HepG2 (cell line): ENCODE results near the gene EIF4G1. TPM values are rescaled to one million over a fixed set of nuclear protein-coding genes. Genes with fewer than 3 reads are reported as not detected.

Source experiments
- ATAC-seq: fragments of 200-7000 bp; cut with Tn5 transposase; 3 replicates; pipeline ENCODE4 v1.9.1; 2020; ENCODE audit warnings: mild to moderate bottlenecking, moderate library complexity
- BruUV-seq: library from RNA; stranded (reverse); fragments of 400-500 nt; replicated peaks from 2 replicates; lab custom pipeline; 2021; lab: Mats Ljungman, UMichigan
- CTCF ChIA-PET: fragments of 300-600 bp; formaldehyde crosslinking; extraction: SDS; loops from one replicate; lab custom pipeline; 2021; ENCODE audit warnings: low total read pairs, inconsistent platforms, low intra/inter-chr PET ratio; lab: Yijun Ruan, JAX
- POLR2A ChIA-PET: fragments of 350-600 bp; sonication (Branson Sonifier 250); formaldehyde crosslinking; loops from one replicate; lab custom pipeline; 2020; ENCODE audit warnings: antibody characterized with exemption, inconsistent platforms; lab: Yijun Ruan, JAX
- DNase-seq: peaks from one replicate; pipeline ENCODE4 v3.0.0-alpha.2; 2015; ENCODE audit warnings: low spot score
- FAIRE-seq: peaks from 3 replicates; lab custom pipeline; 2011; peaks lifted over from hg19 to GRCh38; lab: Jason Lieb, UNC
- H2AFZ ChIP-seq: one replicate; pipeline ENCODE4 v1.6.1; 2011; ENCODE audit warnings: low read length, inconsistent platforms
- H3K27ac ChIP-seq: fragments of 300-600 bp; 3 replicates; pipeline ENCODE4 v1.8.0; 2011; ENCODE audit warnings: mixed run types, mild to moderate bottlenecking, mixed read lengths, low read length, inconsistent platforms; ENCODE audit not compliant: insufficient read depth; ENCODE audit errors: extremely low read length
- H3K27me3 ChIP-seq, 2 experiments: fragments of 200-600 bp in 1 of 2; 2 replicates in 1 of 2; 3 replicates in 1 of 2; pipeline versions ENCODE4 v1.6.0 to v1.8.0; 2011; ENCODE audit warnings: low read length in 2 of 2, mild to moderate bottlenecking in 2 of 2, moderate library complexity in 2 of 2, inconsistent platforms in 1 of 2; ENCODE audit not compliant: insufficient read depth in 2 of 2, control insufficient read depth in 1 of 2
- H3K36me3 ChIP-seq, 2 experiments: fragments of 200-600 bp in 1 of 2; replicated peaks in 1 of 2; 2 replicates in 1 of 2; 3 replicates in 1 of 2; pipeline versions ENCODE4 v1.5.1 to v1.8.0; 2011; ENCODE audit warnings: low read length in 2 of 2, inconsistent platforms in 1 of 2; ENCODE audit not compliant: insufficient read depth in 2 of 2, control insufficient read depth in 1 of 2
- H3K4me1 ChIP-seq: 2 replicates; pipeline ENCODE4 v1.5.1; 2012; ENCODE audit warnings: low read length, inconsistent platforms; ENCODE audit not compliant: insufficient read depth
- H3K4me2 ChIP-seq: 2 replicates; pipeline ENCODE4 v1.6.0; 2011; ENCODE audit warnings: low read depth, low read length, inconsistent platforms
- H3K4me3 ChIP-seq, 3 experiments: fragments of 200-600 bp in 1 of 3; sonication (generic), shearing (Covaris generic) in 1 of 3; replicated peaks in 1 of 3; 2 replicates each; pipeline ENCODE4 v1.5.1; 2011 to 2016; ENCODE audit warnings: low read length in 3 of 3, inconsistent platforms in 2 of 3, low read depth in 2 of 3, mild to moderate bottlenecking in 2 of 3, control low read depth in 1 of 3, mixed read lengths in 1 of 3; ENCODE audit not compliant: insufficient read depth in 1 of 3
- H3K79me2 ChIP-seq: one replicate; pipeline ENCODE4 v1.6.1; 2011; ENCODE audit warnings: low read length, inconsistent platforms; ENCODE audit not compliant: insufficient read depth
- H3K9ac ChIP-seq: 2 replicates; pipeline ENCODE4 v1.6.0; 2011; ENCODE audit warnings: mild to moderate bottlenecking, low read depth, low read length, inconsistent platforms; ENCODE audit not compliant: insufficient read depth
- H3K9me3 ChIP-seq: 2 replicates; pipeline ENCODE4 v1.5.1; 2012; ENCODE audit warnings: mild to moderate bottlenecking, low read length
- H4K20me1 ChIP-seq: 2 replicates; pipeline ENCODE4 v1.6.0; 2011; ENCODE audit warnings: inconsistent platforms, mild to moderate bottlenecking, low read length, moderate library complexity; ENCODE audit not compliant: insufficient read depth
- ATF2 ChIP-seq: sonication (generic); formaldehyde crosslinking; IDR thresholded peaks from 2 replicates; pipeline ENCODE4 v1.4.0; 2020; ENCODE audit warnings: missing genetic modification reagents
- MEIS2 ChIP-seq: sonication (generic); formaldehyde crosslinking; IDR thresholded peaks from 2 replicates; pipeline ENCODE4 v1.9.0; 2021; ENCODE audit warnings: mild to moderate bottlenecking, missing genetic modification reagents
- PCBP1 ChIP-seq: fragments of 200-400 bp; formaldehyde crosslinking; IDR thresholded peaks from 2 replicates; pipeline ENCODE4 v1.6.1; 2017; ENCODE audit warnings: mild to moderate bottlenecking, low read depth, low read length, borderline replicate concordance
- ZBTB21 ChIP-seq: sonication (generic); formaldehyde crosslinking; IDR thresholded peaks from 2 replicates; pipeline ENCODE4 v1.4.0; 2020; ENCODE audit warnings: missing genetic modification reagents
- ZBTB3 ChIP-seq: sonication (generic); formaldehyde crosslinking; IDR thresholded peaks from 2 replicates; pipeline ENCODE4 v1.4.0; 2020; ENCODE audit warnings: low read depth, mild to moderate bottlenecking, moderate library complexity, missing genetic modification reagents, borderline replicate concordance
- ZBTB39 ChIP-seq: sonication (generic); formaldehyde crosslinking; IDR thresholded peaks from 2 replicates; pipeline ENCODE4 v1.5.0; 2020; ENCODE audit warnings: missing genetic modification reagents
- ZNF318 ChIP-seq: sonication (generic); formaldehyde crosslinking; IDR thresholded peaks from 2 replicates; pipeline ENCODE4 v1.4.0; 2020; ENCODE audit warnings: mild to moderate bottlenecking, missing genetic modification reagents
- ZNF331 ChIP-seq: sonication (generic); formaldehyde crosslinking; IDR thresholded peaks from 2 replicates; pipeline ENCODE4 v1.4.0; 2020; ENCODE audit warnings: missing genetic modification reagents
- ZNF34 ChIP-seq: sonication (generic); formaldehyde crosslinking; IDR thresholded peaks from 2 replicates; pipeline ENCODE4 v1.4.0; 2020; ENCODE audit warnings: mild to moderate bottlenecking, missing genetic modification reagents, borderline replicate concordance
- ZNF704 ChIP-seq: sonication (generic); formaldehyde crosslinking; IDR thresholded peaks from 2 replicates; pipeline ENCODE4 v1.8.1; 2023; ENCODE audit warnings: mild to moderate bottlenecking, inconsistent platforms, moderate library complexity, missing genetic modification reagents, borderline replicate concordance
- ZNF761 ChIP-seq: sonication (generic); formaldehyde crosslinking; conservative IDR thresholded peaks from 2 replicates; pipeline ENCODE4 v1.4.0; 2020; ENCODE audit warnings: mild to moderate bottlenecking, missing genetic modification reagents
- ZSCAN25 ChIP-seq: sonication (generic); formaldehyde crosslinking; IDR thresholded peaks from 2 replicates; pipeline ENCODE4 v1.8.0; 2022; ENCODE audit warnings: mild to moderate bottlenecking, missing genetic modification reagents
- in situ Hi-C: cut with HindIII; loops from 2 replicates; pipeline ENCODE4 v1.10.0; 2017; ENCODE audit warnings: low pct_unique_long_range_greater_than_20kb; ENCODE audit not compliant: extremely low pct_ligation_motif_present
- intact Hi-C: fragments of 100-400 bp; cut with micrococcal nuclease; formaldehyde crosslinking; loops from one replicate; pipeline ENCODE4 v1.10.0; 2022; ENCODE audit not compliant: unreplicated experiment
- polyA plus RNA-seq, 8 experiments: library from polyadenylated mRNA; depleted of rRNA in 3 of 8; stranded (reverse) in 7 of 8; unstranded in 1 of 8; fragments of >200 nt; fragmentation: Illumina TruSeq in 4 of 8; extraction: Trizol in 4 of 8; gene quantifications; 2 replicates each; pipeline versions ENCODE4 v1.2.1 to v1.2.3, GENCODE V29; 2011 to 2016; ENCODE audit warnings: low read depth in 4 of 8, missing spikeins in 1 of 8, mixed read lengths in 1 of 8; ENCODE audit not compliant: insufficient read depth in 1 of 8
- total RNA-seq, 5 experiments: library from RNA; depleted of rRNA; stranded (reverse); fragments of >200 nt; fragmentation: Illumina TruSeq; extraction: Trizol; gene quantifications; 2 replicates each; pipeline ENCODE4 v1.2.3, GENCODE V29; 2016; ENCODE audit warnings: low read depth in 1 of 5

Gene EIF4G1
- total and polyA plus RNA-seq, 2 of the 13 experiments (the other 11 are each of a cell fraction or from before 2014, with no cell fraction given): 208 to 213 TPM

- Histone ChIP-seq H3K36me3 (peaks cover 11 to 28% of the 10 kb centered on the region in 2 experiments; a peak in 4 of 5 replicates), H3K9me3 (no peaks in the 10 kb centered on the region), H3K4me1 (peaks cover 12% of the 10 kb centered on the region), H3K4me2 (no peak overlapping the region), H3K4me3 (no peak overlapping the region), H3K27me3 (no peaks in the 10 kb centered on the region; a peak in 2 of 5 replicates), H4K20me1 (peaks cover 9% of the 10 kb centered on the region), H3K27ac (no peak overlapping the region), H3K9ac (no peak overlapping the region), H3K79me2 (peaks cover 19% of the 10 kb centered on the region), H2AFZ (no peak overlapping the region)
- in situ Hi-C loops: no loop called here
- CTCF ChIA-PET: no interaction called here
- TF ChIP-seq ZNF331 (CRISPR knock-in tag) (no peak), ZNF704 (CRISPR knock-in tag) (no peak), PCBP1 (no peak), MEIS2 (CRISPR knock-in tag) (no peak), ZBTB21 (no peak), ATF2 (CRISPR knock-in tag) (no peak), ZBTB39 (CRISPR knock-in tag) (no peak), ZBTB3 (CRISPR knock-in tag) (no peak), ZNF34 (CRISPR knock-in tag) (no peak), ZNF318 (CRISPR knock-in tag) (no peak), ZNF761 (CRISPR knock-in tag) (no peak), ZSCAN25 (CRISPR knock-in tag) (no peak)
- BruUV-seq: no TSS peak
- POLR2A ChIA-PET: interaction anchor here (1.3 kb wide), 1 partner anchor 9 kb away, joined by 4 read pairs; no protein-coding TSS in a partner anchor
- intact Hi-C loops: no loop called here
- ATAC-seq (no peak), FAIRE-seq (no peak), DNase-seq (no peak)
These were observed 2.8 kb upstream of the EIF4G1 start for GRCh38 chr3:184311633-184312032.
